Measurements from ENCODE around the gene ERFE.

ERFE gene

GRCh38 chr2:238126338-238126737 lies 32.4 kb upstream of the ERFE start:
- DNase-seq (ENCODE audit: low read depth) = no peak

- no peak for DNase-seq (ENCODE audit: low read depth)
Observed at GRCh38 chr2:238126775-238127164, 32.0 kb upstream of the ERFE start.

GRCh38 chr2:238127165-238128060 lies 31.4 kb upstream of the ERFE start:
- no peak for DNase-seq (ENCODE audit: low read depth)

- no peak for DNase-seq (ENCODE audit: low read depth)
Observed at GRCh38 chr2:238128061-238128440, 30.7 kb upstream of the ERFE start.

GRCh38 chr2:238128534-238129001 lies 30.2 kb upstream of the ERFE start:
- no peak for DNase-seq (ENCODE audit: low read depth)

GRCh38 chr2:238129166-238130010 lies 29.4 kb upstream of the ERFE start:
- no peak for DNase-seq (ENCODE audit: low read depth)

GRCh38 chr2:238130111-238130695 lies 28.6 kb upstream of the ERFE start:
- no peak for DNase-seq (ENCODE audit: low read depth)

GRCh38 chr2:238130696-238131628 lies 27.8 kb upstream of the ERFE start:
- DNase-seq (ENCODE audit: low read depth) = no peak

- no peak for DNase-seq (ENCODE audit: low read depth)
Observed at GRCh38 chr2:238131761-238132462, 26.9 kb upstream of the ERFE start.

- no peak for DNase-seq (ENCODE audit: low read depth)
Observed at GRCh38 chr2:238132463-238133450, 26.0 kb upstream of the ERFE start.

GRCh38 chr2:238133499-238134392 lies 25.0 kb upstream of the ERFE start:
- DNase-seq (ENCODE audit: low read depth) = no peak

GRCh38 chr2:238134393-238134785 lies 24.4 kb upstream of the ERFE start:
- DNase-seq (ENCODE audit: low read depth) = no peak

GRCh38 chr2:238135601-238136150 lies 23.1 kb upstream of the ERFE start:
- no peak for DNase-seq (ENCODE audit: low read depth)

GRCh38 chr2:238136820-238137537 lies 21.8 kb upstream of the ERFE start:
- no peak for DNase-seq (ENCODE audit: low read depth)

GRCh38 chr2:238137885-238138284 lies 20.9 kb upstream of the ERFE start:
- no peak for DNase-seq (ENCODE audit: low read depth)

GRCh38 chr2:238138331-238139195 lies 20.2 kb upstream of the ERFE start, which contains the start of gene KLHL30:
Gene KLHL30, plus strand, starts transcription at chr2:238138668. Its CDS starts 2,087 bp downstream, at chr2:238140755.
- no peak for DNase-seq (ENCODE audit: low read depth)
